Measurements from ENCODE around the gene SYNE2. TPM values are rescaled to one million over a fixed set of nuclear protein-coding genes. Genes with fewer than 3 reads are reported as not detected.

SYNE2 gene
- total and polyA plus RNA-seq, 2 donors (not counting 3 experiments of a cell fraction or from before 2014, with no cell fraction given): 16.0 to 53.7 TPM

GRCh38 chr14:63891148-63891975 lies 38.6 kb downstream of the SYNE2 start:
- no peaks in the 10 kb centered on the region for H3K27me3 ChIP-seq (ENCODE audit: control insufficient read depth in 2 of 2, insufficient read depth in 2 of 2, low read length in 2 of 2)
- peak overlapping the region; percentile 1 for H3K27ac ChIP-seq (ENCODE audit: insufficient read depth, low read depth, low read length)
- no peaks in the 10 kb centered on the region for H3K79me2 ChIP-seq (ENCODE audit: control insufficient read depth, insufficient read depth, low read length)
- H3K4me3 ChIP-seq (replicated peaks in 1 of 3; ENCODE audit: insufficient read depth in 1 of 3, low read depth in 1 of 3, low read length in 3 of 3): peak overlapping the region in 1 of 3 experiments; percentile 17
- H3K9me3 ChIP-seq (replicated peaks; ENCODE audit: control insufficient read depth, insufficient read depth, low read length): no peaks in the 10 kb centered on the region
- dilution Hi-C loops (cut with MboI; ENCODE audit: extremely low pct_ligation_motif_present, low sequenced_read_pairs) (no loop called here), intact Hi-C loops (cut with micrococcal nuclease) (no loop called here)
- H3K36me3 ChIP-seq (ENCODE audit: control insufficient read depth in 2 of 2, extremely low read depth in 1 of 2, insufficient read depth in 2 of 2, low read length in 2 of 2): no peaks in the 10 kb centered on the region
- H3K9ac ChIP-seq (replicated peaks; ENCODE audit: extremely low read depth, insufficient read depth, low read length): peak overlapping the region; percentile 26
- CTCF ChIA-PET: interaction anchor here (0.7 to 1.7 kb wide), 8 partner anchors 14 to 412 kb away, joined by 3 to 7 read pairs (median 3); no protein-coding TSS in a partner anchor
- peak overlapping the region; percentile 76 for H2AFZ ChIP-seq (ENCODE audit: low read depth, low read length)
- POLR2A ChIA-PET: no interaction called here
- H3K4me1 ChIP-seq (ENCODE audit: control insufficient read depth, extremely low read depth, insufficient read depth, low read length): peaks cover 32% of the 10 kb centered on the region
- H4K20me1 ChIP-seq (replicated peaks; ENCODE audit: control insufficient read depth, extremely low read depth, insufficient read depth, low read length): no peaks in the 10 kb centered on the region
- no peaks in the 10 kb centered on the region for H3K9me1 ChIP-seq (replicated peaks; ENCODE audit: control insufficient read depth, extremely low read depth, insufficient read depth, low read length)
- BruUV-seq (replicated peaks): no TSS peak
- DNase-seq (ENCODE audit: low read depth, low spot score) (peak; percentile 73), FAIRE-seq (peak; percentile 24)
- peak overlapping the region; percentile 61 for H3K4me2 ChIP-seq (ENCODE audit: insufficient read depth, low read length)
- TF ChIP-seq MYC (IDR thresholded peaks at IDR 0.05; ENCODE audit: low read depth, low read length): no peak
- TF ChIP-seq POLR2A (IDR thresholded peaks at IDR 0.05; ENCODE audit: low read depth, low read length): no peak

GRCh38 chr14:63892265-63892664 lies 39.5 kb downstream of the SYNE2 start:
- ChIA-PET CTCF (interaction anchor here (0.7 to 1.5 kb wide), 5 partner anchors 15 to 411 kb away, joined by 3 to 7 read pairs (median 3); no protein-coding TSS in a partner anchor), POLR2A (no interaction called here)
- peak overlapping the region; percentile 17 for H2AFZ ChIP-seq (ENCODE audit: low read depth, low read length)
- H3K27ac ChIP-seq (ENCODE audit: insufficient read depth, low read depth, low read length): no peak overlapping the region
- DNase-seq (ENCODE audit: low read depth, low spot score) (no peak), FAIRE-seq (peak; percentile 46)
- H3K4me2 ChIP-seq (ENCODE audit: insufficient read depth, low read length): peak overlapping the region; percentile 61
- H3K4me1 ChIP-seq (ENCODE audit: control insufficient read depth, extremely low read depth, insufficient read depth, low read length): peaks cover 37% of the 10 kb centered on the region
- H3K9me1 ChIP-seq (replicated peaks; ENCODE audit: control insufficient read depth, extremely low read depth, insufficient read depth, low read length): no peaks in the 10 kb centered on the region
- peak overlapping the region; percentile 26 for H3K9ac ChIP-seq (replicated peaks; ENCODE audit: extremely low read depth, insufficient read depth, low read length)
- dilution Hi-C loops (cut with MboI; ENCODE audit: extremely low pct_ligation_motif_present, low sequenced_read_pairs): no loop called here
- BruUV-seq (replicated peaks): no TSS peak
- no peaks in the 10 kb centered on the region for H4K20me1 ChIP-seq (replicated peaks; ENCODE audit: control insufficient read depth, extremely low read depth, insufficient read depth, low read length)
- TF ChIP-seq CTCF (IDR thresholded peaks at IDR 0.05; ENCODE audit: extremely low read depth in 1 of 2, insufficient read depth in 1 of 2, low read depth in 1 of 2, low read length in 2 of 2) (no peak), MYC (IDR thresholded peaks at IDR 0.05; ENCODE audit: low read depth, low read length) (no peak), EZH2 (IDR thresholded peaks at IDR 0.05; ENCODE audit: borderline replicate concordance, low read depth, low read length, severe bottlenecking) (no peak), POLR2AphosphoS5 (IDR thresholded peaks at IDR 0.05; ENCODE audit: insufficient read depth, low read depth, low read length) (no peak), GATA2 (IDR thresholded peaks at IDR 0.05; ENCODE audit: insufficient read depth, insufficient read length, low read depth, low read length) (no peak), FOS (IDR thresholded peaks at IDR 0.05; ENCODE audit: borderline replicate concordance, insufficient read depth, low read length) (no peak), POLR2A (IDR thresholded peaks at IDR 0.05; ENCODE audit: low read depth, low read length) (no peak)
- TF ChIP-seq, protein P1, sequence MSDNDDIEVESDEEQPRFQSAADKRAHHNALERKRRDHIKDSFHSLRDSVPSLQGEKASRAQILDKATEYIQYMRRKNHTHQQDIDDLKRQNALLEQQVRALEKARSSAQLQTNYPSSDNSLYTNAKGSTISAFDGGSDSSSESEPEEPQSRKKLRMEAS (IDR thresholded peaks at IDR 0.05; ENCODE audit: insufficient read depth, insufficient read length): no peak
- no peaks in the 10 kb centered on the region for H3K27me3 ChIP-seq (ENCODE audit: control insufficient read depth in 2 of 2, insufficient read depth in 2 of 2, low read length in 2 of 2)
- no peak overlapping the region for H3K4me3 ChIP-seq (replicated peaks in 1 of 3; ENCODE audit: insufficient read depth in 1 of 3, low read depth in 1 of 3, low read length in 3 of 3)
- H3K79me2 ChIP-seq (ENCODE audit: control insufficient read depth, insufficient read depth, low read length): no peaks in the 10 kb centered on the region
- intact Hi-C loops (cut with micrococcal nuclease): no loop called here
- no peaks in the 10 kb centered on the region for H3K9me3 ChIP-seq (replicated peaks; ENCODE audit: control insufficient read depth, insufficient read depth, low read length)
- H3K36me3 ChIP-seq (ENCODE audit: control insufficient read depth in 2 of 2, extremely low read depth in 1 of 2, insufficient read depth in 2 of 2, low read length in 2 of 2): no peaks in the 10 kb centered on the region

Measured in endothelial cell of umbilical vein (primary cell).